Ramos (cell line): ENCODE results near the gene SNAI3.

Experiments
- in situ Hi-C: fragments of 300-500 bp; cut with MboI; formaldehyde crosslinking; loops from one replicate; pipeline ENCODE4 v1.14.3; 2022; ENCODE audit warnings: low sequenced_read_pairs; ENCODE audit not compliant: unreplicated experiment

The SNAI3 gene

DNA sequence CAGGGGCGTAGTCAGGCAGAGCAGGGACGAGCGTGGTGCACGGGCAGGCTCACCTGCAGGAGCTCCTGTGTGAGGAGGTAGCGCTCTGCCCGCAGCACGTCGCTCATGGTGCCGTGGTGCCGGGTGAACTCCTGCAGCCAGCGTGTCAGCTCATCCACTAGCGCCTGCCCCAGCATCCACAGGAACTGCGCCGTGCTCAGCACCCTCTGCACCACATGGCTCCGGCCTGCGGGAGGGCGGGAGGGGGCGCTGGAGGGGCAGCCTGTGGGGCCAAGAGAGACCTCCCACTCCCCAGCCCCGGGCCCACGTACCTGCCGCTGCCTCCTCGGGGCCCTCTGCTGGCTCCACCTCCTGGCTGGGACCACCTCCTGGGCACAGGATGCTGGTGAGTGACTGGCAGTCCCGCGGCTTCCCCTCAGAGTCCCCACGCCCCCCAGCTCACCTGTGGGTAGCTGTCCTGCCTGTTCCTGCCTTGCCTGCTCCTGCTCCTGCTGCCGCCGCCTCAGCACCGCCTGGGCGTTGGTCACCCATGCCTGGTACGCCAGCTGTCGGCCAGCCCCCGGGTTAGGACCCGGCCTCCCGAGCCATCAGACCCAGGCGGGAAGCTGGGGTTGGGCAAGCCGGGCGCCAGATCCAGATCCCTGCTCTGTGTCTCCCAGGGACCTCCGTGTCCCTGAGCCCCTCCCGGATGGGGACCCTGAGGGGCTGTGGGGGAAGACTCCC, 36.6 kb upstream of the SNAI3 start:
- in situ Hi-C loops = no loop called here

GRCh38 chr16:88721815-88722755, 35.8 kb upstream of the SNAI3 start:
- in situ Hi-C loops = no loop called here

- in situ Hi-C loops = no loop called here
These were observed 34.9 kb upstream of the SNAI3 start for GRCh38 chr16:88721236-88721635.

DNA sequence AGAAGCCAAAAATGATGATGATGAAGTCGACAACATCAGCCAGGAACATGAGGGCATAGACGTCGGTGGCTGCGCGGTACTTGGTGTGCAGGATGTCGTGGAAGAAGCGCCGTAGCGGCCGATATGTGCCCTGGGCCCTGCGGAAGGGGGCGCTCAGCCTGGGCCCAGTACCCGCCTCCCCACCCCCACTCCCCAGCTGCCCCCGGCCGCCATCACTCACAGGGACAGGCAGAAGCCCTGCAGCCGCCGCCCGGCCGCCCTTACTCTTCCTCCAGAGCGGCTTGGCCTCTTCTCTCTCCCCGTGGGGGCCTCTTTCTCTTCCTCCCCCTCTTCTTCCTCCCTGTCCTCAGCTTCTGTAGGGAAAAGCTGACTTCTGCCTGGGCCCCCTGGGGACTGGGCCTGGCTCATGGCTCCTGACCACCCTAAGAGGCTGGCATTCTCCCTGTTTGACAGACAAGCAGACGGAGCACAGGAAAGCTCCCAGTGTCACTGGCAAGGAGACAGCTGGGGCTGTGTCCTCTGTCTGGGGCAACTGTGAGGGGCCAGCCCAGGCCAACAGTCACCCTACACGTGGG, 34.2 kb upstream of the SNAI3 start:
- in situ Hi-C loops = no loop called here

DNA sequence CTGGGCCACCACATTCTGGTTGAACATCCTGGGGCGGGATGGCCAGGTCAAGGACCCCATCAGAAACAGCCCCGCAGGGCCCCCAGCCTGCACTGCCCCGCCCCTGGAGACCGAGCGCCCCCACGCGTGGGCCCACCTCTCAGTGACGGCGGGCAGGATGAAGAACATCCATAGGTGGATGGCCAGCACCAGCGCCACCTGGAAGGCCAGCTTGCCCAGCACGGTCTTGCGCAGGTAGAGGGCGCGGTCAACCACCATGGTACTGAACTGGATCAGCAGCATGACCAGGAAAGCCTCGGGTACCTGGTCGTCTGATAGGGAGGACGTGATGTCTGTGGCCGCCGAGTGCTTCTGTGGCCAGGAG, 33.6 kb upstream of the SNAI3 start:
- in situ Hi-C loops = no loop called here

GRCh38 chr16:88719267-88719932, 33.1 kb upstream of the SNAI3 start:
- in situ Hi-C loops = no loop called here

- in situ Hi-C loops = no loop called here
These were observed 31.9 kb upstream of the SNAI3 start for GRCh38 chr16:88718178-88718577.

GRCh38 chr16:88716601-88717001, 30.3 kb upstream of the SNAI3 start:
- in situ Hi-C loops = no loop called here

DNA sequence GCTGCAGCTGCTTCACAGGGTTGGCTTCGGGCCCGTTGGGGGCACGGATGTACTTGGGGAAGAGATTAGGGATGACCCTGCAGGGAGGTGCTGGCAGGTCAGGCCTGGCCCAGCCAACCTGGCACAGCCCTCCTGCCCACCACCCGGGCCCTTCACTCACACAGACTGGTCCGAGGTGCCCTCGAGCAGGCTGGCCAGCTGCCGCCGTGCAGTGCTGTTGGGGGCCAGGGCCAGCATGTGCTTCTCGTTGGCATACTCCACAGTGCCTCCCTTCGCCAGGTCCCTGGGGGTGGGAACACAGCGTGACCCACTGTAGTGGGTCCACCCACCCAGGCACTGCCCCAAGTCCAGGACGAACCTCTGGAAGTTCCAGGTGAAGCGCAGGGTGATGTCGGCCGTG, 29.9 kb upstream of the SNAI3 start:
- in situ Hi-C loops = no loop called here

- in situ Hi-C loops = no loop called here
These were observed 29.2 kb upstream of the SNAI3 start for GRCh38 chr16:88715312-88716190.

GRCh38 chr16:88714420-88715302, 28.4 kb upstream of the SNAI3 start:
- in situ Hi-C loops = no loop called here

DNA sequence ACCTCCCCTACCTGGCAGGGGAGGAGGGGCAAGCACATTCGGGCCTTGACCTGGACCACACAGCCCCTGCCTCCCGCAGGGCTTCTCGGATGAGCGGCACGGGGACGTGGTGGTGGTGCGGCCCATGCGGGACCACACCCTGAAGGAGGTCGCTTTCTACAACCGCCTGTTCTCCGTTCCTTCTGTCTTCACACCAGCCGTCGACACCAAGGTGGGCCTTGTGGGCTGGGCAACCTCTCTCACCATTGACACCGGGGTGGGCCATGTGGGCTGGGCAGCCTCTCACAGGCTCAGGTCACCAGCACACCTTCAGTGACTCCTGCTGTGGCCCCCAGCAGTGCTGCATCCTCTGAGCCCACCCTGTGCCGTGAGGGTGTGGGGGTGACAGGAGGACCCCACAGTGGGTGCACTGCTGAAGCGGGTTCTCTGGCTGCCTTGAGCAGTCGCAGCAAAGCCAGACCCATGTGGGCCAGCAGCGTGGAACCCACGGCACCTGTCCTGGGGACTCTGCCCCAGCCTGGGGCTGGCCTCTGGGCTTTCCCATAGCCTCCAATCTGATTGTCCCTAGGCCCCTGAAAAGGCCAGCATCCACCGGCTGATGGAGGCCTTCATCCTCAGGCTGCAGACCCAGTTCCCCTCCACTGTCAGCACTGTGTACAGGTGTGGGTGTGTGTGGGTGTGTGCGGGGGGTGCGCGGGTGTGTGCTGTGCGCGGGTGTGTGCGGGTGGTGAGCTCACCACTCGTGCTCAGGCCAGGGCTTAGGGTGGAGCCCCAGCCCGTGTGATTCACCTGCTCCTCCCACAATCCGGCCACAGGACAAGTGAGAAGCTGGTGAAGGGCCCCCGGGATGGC, 27.5 kb upstream of the SNAI3 start:
- in situ Hi-C loops = no loop called here

- in situ Hi-C loops = no loop called here
These were observed 26.7 kb upstream of the SNAI3 start for GRCh38 chr16:88713054-88713453.

DNA sequence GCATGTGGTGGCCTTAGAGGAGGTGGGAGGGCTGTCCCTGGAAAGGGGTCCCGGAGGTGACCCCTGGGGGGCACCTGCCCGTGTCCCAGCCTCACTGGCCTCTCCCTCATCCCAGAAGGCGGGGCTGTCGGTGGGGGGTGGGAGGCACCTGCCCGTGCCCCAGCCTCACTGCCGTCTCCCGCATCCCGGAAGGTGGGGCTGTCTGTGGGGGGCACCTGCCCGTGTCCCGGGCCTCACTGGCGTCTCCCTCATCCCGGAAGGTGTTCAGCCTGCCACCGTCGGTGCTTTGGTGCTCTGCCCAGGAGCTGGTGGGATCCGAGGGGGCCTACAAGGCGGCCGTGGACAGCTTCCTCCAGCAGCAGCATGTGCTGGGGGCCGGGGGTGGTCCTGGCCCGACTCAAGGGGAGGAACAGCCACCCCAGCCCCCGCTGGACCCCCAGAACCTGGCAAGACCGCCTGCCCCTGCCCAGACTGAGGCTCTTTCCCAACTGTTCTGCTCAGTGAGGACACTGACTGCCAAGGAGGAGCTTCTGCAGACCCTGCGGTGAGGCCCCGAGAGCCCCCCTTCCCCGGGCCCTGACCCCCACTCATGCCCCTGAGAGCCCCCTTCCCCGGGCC, 26.2 kb upstream of the SNAI3 start:
- in situ Hi-C loops = no loop called here

DNA sequence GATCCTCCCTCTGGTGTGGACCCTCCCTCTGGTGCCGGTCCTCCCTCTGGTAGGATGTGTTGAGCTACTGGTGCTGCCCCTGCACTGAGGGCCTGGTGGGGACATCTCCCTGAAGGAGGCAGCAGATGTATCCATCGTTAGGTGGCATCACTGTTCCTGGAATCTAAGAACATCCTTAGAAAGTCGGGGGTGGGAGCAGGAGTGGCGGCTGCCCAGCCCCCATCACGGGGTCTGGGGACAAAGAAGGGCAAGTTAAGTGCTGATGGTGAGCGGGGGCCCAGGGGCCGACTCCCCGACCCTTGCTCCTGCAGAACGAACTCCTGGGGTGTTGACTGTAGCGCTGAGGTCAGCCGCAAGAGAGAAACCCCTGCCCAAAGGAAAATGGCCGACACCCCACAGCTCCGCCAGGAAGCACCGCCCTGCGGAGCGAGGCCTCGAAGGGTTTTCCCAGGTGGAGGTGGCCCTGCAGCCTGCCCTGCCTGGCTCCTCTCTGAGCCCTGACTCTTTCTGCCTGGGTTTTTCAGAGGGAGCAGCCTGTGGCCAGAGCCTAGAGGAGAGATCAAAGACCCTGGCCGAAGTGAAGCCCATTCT, 25.5 kb upstream of the SNAI3 start:
- in situ Hi-C loops = no loop called here

DNA sequence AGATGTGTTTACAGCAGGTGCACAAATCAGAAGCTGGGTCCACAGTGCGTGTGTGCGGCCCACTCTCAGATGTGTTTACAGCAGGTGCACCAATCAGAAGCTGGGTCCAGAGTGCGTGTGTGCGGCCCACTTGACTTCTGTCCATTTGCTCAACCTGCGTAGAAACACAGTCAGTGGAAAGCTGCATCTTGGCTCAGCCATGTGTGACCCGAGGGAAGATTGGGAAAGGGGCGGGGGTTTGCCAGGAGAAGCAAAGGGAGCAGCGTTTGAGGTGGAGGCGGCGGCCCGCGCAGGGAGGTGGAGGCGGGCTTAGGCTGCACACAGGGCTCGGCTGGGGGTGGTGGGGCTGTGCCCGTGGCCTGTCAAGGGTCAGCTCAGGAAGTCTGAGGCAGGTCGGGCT, 24.2 kb upstream of the SNAI3 start:
- in situ Hi-C loops = no loop called here
